ENCODE results near the gene CDK18.
"Not testable (repeated sequence)": the region's sequence is repeated elsewhere in the genome, so short reads cannot be mapped to it uniquely, and the experiment has no call there.

CDK18 gene

GRCh38 chr1:205481629-205482151 lies 22.8 kb upstream of the CDK18 start:
- DNase-seq = no peak

- not testable (repeated sequence) for DNase-seq
These were observed 21.9 kb upstream of the CDK18 start for GRCh38 chr1:205482587-205482986.

DNA sequence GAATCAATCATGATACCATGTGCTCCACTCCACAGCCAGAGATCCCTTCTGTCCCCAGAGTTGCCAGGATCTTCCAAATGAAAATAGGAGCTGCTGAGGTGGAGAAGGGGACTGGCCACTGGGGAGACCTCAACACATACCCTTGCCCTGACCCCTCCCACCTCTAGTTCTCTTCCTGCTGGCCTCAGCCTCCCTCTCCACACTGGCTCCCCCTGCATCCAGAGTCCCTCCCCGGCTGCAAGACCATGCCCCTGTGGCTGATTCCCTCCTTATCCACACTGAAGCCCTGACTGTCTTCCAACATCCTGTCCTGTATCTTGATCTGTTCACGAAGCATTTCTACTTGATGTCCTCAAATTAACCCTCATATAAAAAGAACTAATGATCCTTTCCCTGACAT lies 21.1 kb upstream of the CDK18 start:
- no peak for DNase-seq

DNA sequence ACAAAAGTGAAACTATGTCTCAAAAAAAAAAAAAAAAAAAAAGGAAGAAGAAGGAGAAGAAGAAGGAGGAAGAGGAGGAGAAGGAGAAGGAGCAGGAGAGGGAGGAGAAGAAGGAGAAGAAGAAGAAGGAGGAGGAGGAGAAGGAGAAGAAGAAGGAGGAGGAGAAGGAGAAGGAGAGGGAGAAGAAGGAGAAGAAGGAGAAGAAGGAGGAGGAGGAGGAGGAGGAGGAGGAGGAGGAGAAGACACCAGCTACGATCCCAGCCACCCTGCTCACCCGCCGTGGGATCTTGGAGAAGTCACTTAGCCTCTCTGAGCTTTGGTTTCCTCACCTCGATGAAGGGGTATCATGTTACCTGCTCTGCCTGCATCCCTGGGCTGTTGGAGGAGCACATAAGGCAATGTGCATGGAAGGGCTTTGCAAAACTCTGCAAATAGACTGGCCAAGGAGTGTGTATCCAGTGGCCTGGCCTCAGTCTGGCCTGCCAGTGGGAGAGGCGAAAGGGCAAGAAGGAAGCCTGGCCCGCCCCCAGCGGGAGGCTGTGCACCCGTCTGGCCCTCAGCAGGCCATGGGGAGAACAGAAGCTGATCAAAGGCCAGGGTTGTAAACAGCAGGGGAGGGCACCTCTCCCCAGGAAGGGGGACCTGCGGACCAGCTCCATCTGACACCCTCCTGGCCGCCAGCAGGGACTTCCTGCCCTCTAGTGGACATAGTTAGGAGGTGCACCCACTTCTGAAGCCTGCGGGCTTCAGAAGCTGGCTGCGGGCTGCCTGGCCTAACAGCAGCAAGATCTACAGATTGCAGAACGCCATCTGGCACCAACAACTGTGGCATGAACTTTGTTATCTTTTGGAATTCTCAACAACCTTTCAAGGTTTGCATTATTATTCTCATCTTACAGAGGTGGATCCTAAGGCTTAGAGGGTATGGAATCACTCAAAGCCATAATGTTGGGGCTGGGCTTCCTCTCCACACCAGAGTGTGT lies 19.2 kb upstream of the CDK18 start:
- peak; percentile 92 for DNase-seq

GRCh38 chr1:205486258-205486657 lies 18.2 kb upstream of the CDK18 start:
- DNase-seq = no peak

DNA sequence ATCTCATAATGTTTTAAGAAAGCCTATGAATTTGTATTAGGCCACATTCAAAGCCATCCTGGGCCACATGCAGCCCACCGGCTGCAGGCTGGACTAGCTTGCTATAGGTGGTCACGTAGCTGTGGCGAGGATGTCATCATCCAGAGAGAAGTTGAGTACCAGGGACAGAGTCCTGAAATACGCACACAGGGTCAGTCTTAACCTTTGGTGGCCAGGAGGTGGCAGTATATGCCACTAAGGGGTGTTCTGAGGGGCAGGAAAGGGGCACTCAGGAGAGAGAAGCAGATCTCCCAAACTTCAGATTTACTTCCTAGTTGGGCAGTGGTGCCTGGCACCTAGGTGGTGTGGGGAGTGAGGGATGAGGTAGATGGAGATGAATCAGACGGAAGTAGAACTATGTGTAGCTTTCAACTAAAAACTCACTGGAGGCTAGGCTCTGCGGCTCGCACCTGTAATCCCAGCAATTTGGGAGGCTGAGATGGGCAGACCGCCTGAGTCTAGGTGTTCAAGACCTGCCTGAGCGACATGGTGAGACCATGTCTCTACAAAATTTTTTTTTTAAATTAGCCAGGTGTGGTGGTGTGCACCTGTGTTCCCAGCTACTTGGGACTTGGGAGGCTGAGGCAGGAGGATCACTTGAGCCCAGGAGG lies 16.3 kb upstream of the CDK18 start:
- peak; percentile 53 for DNase-seq

DNA sequence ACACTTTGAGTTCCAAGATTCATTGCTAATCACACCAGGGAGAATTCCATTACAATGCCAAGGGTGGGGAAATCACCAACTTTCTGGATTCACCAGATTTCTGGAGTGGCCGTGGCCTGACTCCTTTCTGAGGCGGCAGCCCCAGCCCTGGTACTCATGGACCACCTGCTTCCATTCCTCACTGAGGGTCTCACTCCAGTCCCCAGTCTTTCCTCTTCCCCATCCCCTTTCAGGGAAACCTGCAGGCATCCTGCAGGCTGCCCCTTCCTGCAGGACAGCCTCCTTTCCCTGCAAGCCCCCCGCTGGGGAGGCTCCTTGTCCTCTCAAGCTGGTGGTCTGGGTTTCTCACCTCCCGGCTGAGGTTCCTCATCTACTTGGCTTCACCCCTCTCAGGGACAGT lies 12.7 kb upstream of the CDK18 start:
- no peak for DNase-seq

- peak; percentile 93 for DNase-seq
These were observed 12.2 kb upstream of the CDK18 start for GRCh38 chr1:205492201-205492667.

- no peak for DNase-seq
These were observed 11.7 kb upstream of the CDK18 start for GRCh38 chr1:205492774-205493173.

DNA sequence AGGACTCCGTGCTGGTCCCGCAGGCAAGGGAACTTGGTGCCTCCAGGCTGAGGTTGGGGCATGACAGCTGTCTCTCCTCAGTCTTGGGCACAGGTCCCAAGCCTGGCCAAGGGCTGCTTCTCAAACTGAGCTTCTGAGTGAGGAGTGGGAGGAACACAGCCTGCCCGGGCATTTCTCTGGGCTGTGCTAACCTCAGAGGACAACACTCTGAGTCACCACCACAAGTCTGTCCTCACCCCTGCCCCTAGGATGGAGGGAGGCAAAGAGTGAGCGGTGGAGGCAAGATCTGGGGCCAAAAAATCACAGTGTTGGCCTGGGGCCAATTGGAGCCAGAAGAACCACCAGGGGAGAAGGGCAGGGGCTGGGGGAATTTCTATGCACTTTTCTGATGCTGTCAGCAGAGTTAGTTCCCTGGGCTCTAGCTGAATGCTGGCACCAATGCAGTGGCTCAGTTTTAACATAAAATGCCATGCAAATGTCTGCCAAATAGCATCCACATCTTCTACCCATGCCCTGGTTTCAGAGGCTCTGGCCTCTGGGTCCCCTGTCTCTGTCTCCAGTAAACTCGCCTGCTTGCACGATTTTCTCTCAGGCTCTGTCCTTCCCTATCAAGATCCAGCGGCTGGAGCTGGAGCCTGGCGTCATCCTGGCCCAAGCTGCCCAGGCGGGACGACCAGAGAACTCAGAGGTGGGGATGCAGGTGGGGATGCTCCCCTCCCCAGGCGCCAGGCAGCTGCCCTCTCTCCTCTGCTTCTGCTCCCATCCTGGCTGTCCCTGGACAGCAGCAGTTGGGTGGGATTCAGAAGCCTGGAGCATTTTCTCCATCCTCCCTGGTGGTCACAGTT lies 11.0 kb upstream of the CDK18 start:
- peak; percentile 63 for DNase-seq

DNA sequence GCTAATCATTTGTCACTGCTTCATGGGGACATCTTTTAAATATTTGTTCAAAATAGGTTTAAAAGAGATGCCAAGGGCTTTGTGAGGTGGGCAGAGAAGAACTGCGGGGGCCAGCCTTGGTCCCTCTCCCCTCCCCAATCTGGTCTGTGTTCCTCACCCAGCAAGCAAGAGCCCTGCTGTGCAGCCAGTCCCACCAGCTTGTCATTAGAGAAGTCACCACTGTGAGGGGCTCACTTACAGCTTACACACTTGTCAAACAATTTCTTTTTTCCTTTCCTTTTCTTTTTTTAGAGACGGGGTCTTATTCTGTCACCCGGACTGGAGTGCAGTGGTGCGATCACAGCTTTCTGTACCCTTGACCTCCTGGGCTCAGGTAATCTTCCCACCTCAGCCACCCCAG lies 10.4 kb upstream of the CDK18 start:
- DNase-seq = no peak

DNA sequence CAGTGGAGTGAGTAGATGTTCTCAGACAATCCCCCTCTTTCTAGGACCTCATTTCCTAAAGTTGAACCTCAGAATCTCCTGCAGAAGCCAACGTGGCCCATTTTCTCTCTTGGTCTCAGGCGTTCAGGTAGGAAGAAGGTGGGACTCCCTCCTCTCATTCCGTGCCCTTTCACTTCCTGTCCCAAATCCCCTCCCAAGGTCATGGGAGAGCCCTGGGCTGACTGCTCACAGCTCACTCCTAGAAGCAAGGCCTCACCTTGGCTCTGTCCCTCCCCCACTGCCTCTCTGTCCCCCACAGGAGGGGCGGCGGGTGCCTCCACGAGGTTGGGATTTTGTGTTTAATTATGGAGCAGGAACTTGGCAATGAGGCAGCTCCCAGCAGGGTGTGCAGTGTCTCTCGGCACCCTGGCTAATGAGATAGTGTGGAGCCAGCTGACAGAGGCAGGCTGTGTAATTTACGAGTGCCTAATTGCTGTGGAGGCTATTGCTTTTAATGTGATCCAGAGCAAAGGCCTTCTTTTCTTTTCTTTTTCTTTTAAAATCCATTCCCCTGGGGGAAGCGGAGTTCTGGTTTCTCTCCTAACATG lies 9.1 kb upstream of the CDK18 start:
- peak; percentile 56 for DNase-seq

GRCh38 chr1:205496661-205497060 lies 7.8 kb upstream of the CDK18 start:
- no peak for DNase-seq

- no peak for DNase-seq
These were observed 7.1 kb upstream of the CDK18 start for GRCh38 chr1:205497351-205497750.

DNA sequence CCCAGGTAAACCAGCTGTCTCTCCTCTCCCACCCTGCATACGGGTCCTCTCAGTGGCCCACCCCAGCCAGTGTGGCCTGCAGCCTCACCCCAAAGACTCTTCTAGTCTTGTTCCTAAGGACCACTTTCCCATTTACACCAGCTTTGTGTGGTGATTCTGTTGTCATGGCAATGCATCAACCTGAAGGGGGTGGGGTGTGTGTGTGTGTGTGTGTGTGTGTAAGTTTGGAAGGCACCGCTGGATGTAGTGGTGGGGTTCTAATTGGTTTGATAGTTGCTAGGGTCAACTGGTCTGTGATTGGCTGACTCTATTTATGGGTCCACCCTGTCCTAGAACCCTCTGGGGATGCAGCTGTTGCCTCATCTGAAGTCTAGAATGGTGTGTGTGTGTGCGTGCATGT lies 4.7 kb upstream of the CDK18 start:
- no peak for DNase-seq

- no peak for DNase-seq
These were observed 3.9 kb upstream of the CDK18 start for GRCh38 chr1:205500240-205501233.

- no peak for DNase-seq
These were observed 2.2 kb upstream of the CDK18 start for GRCh38 chr1:205502111-205502810.

- no peak for DNase-seq
These were observed 1.5 kb upstream of the CDK18 start for GRCh38 chr1:205502992-205503391.

- DNase-seq = no peak
These were observed 734 bp downstream of the CDK18 start for GRCh38 chr1:205505076-205505729.

- no peak for DNase-seq
These were observed 1.3 kb downstream of the CDK18 start for GRCh38 chr1:205505791-205506190.

All from DMS 273 treated with DMSO at 0.1 percent for 48 hours (cell line).